Common myeloid progenitor, CD34-positive (primary cell): ENCODE data around the gene CYLD.
A peak's percentile ranks its signal among the peaks of the same experiment; 100 is the strongest.

Source experiments
- CTCF ChIA-PET: fragments of 350-600 bp; sonication (Branson Sonifier 250); formaldehyde crosslinking; loops from one replicate; lab custom pipeline; 2021; ENCODE audit warnings: antibody characterized with exemption; lab: Charles Lee
- POLR2A ChIA-PET: fragments of 350-600 bp; sonication (Branson Sonifier 250); formaldehyde crosslinking; loops from one replicate; lab custom pipeline; 2021; ENCODE audit warnings: antibody characterized with exemption; lab: Charles Lee
- DNase-seq, 3 donors: peaks; one replicate each; pipeline versions ENCODE4 v3.0.0 to v3.0.0-alpha.2; 2013
- H3K27ac ChIP-seq, 2 experiments: 1 replicate in 1 of 2; 2 replicates in 1 of 2; pipeline ENCODE4 v1.7.0; 2013; ENCODE audit warnings: inconsistent platforms in 2 of 2, low read length in 2 of 2, mild to moderate bottlenecking in 2 of 2, low read depth in 1 of 2, moderate library complexity in 1 of 2; ENCODE audit not compliant: severe bottlenecking in 2 of 2, insufficient read depth in 1 of 2, poor library complexity in 1 of 2
- H3K27me3 ChIP-seq, 5 experiments: replicated peaks in 2 of 5; 1 replicate in 3 of 5; 2 replicates in 2 of 5; pipeline versions ENCODE4 v1.6.1 to v1.7.0; 2013; ENCODE audit warnings: low read length in 4 of 5, mild to moderate bottlenecking in 2 of 5, moderate library complexity in 2 of 5, inconsistent platforms in 1 of 5; ENCODE audit not compliant: insufficient read depth in 5 of 5, control insufficient read depth in 4 of 5
- H3K36me3 ChIP-seq, 4 experiments: 1 replicate in 2 of 4; 2 replicates in 2 of 4; pipeline versions ENCODE4 v1.6.1 to v1.7.0; 2013; ENCODE audit warnings: low read length in 3 of 4, control low read depth in 1 of 4, mild to moderate bottlenecking in 1 of 4; ENCODE audit not compliant: control insufficient read depth in 4 of 4, insufficient read depth in 4 of 4
- H3K4me1 ChIP-seq, 4 experiments: 1 replicate in 3 of 4; 2 replicates in 1 of 4; pipeline versions ENCODE4 v1.6.1 to v1.7.1; 2013; ENCODE audit warnings: low read length in 3 of 4, mild to moderate bottlenecking in 3 of 4, control low read depth in 1 of 4, inconsistent platforms in 1 of 4, moderate library complexity in 1 of 4; ENCODE audit not compliant: control insufficient read depth in 4 of 4, insufficient read depth in 4 of 4; ENCODE audit errors: control extremely low read depth in 1 of 4
- H3K4me3 ChIP-seq, 7 experiments: 1 replicate in 4 of 7; 2 replicates in 3 of 7; pipeline versions ENCODE4 v1.5.1 to v1.7.0; 2013; ENCODE audit warnings: mild to moderate bottlenecking in 7 of 7, low read length in 6 of 7, moderate library complexity in 6 of 7, inconsistent platforms in 2 of 7, low read depth in 2 of 7, control low read depth in 1 of 7; ENCODE audit not compliant: insufficient read depth in 4 of 7, control insufficient read depth in 1 of 7; ENCODE audit errors: extremely low read depth in 1 of 7
- H3K9me3 ChIP-seq, 5 experiments: 1 replicate in 4 of 5; 2 replicates in 1 of 5; pipeline versions ENCODE4 v1.6.1 to v1.7.1; 2013; ENCODE audit warnings: low read length in 4 of 5, mild to moderate bottlenecking in 2 of 5, inconsistent platforms in 1 of 5, low read depth in 1 of 5, moderate library complexity in 1 of 5; ENCODE audit not compliant: control insufficient read depth in 4 of 5, insufficient read depth in 2 of 5; ENCODE audit errors: control extremely low read depth in 1 of 5
- WGBS: methylation state at CpG from one replicate; pipeline ENCODE4 v1.1.5; 2013; ENCODE audit not compliant: insufficient coverage; 5-methylcytosine and 5-hydroxymethylcytosine counted together

CYLD gene

GRCh38 chr16:50806099-50807062 is 64.5 kb downstream of the CYLD start:
- Histone ChIP-seq H3K27me3 (peaks cover 0 to 2% (median 0%) of the 10 kb centered on the region in 5 experiments), H3K4me1 (peaks cover 0 to 10% (median 7%) of the 10 kb centered on the region in 4 experiments), H3K9me3 (no peaks in the 10 kb centered on the region), H3K4me3 (peak overlapping the region; percentile 8 to 79 (median 45)), H3K27ac (no peak overlapping the region), H3K36me3 (peaks cover 0 to 2% (median 0%) of the 10 kb centered on the region in 4 experiments)
- POLR2A ChIA-PET: no interaction called here
- CTCF ChIA-PET: interaction anchor here (0.5 to 2.9 kb wide), 43 partner anchors 9 to 781 kb away, joined by 3 to 43 read pairs (median 5); partner anchors contain the start of genes CNEP1R1 and SNX20
- WGBS: 16% methylated on average over 22 of the region's 26 CpGs
- peak; percentile 91 to 96 (median 94) for DNase-seq

- Histone ChIP-seq H3K36me3 (no peaks in the 10 kb centered on the region), H3K4me1 (peaks cover 0 to 14% (median 7%) of the 10 kb centered on the region in 4 experiments), H3K9me3 (no peaks in the 10 kb centered on the region), H3K4me3 (no peak overlapping the region), H3K27ac (no peak overlapping the region), H3K27me3 (peaks cover 0 to 2% (median 0%) of the 10 kb centered on the region in 5 experiments)
- DNase-seq: no peak
- ChIA-PET CTCF (interaction anchor here (0.9 to 1.8 kb wide), 2 partner anchors 9 to 15 kb away, joined by 4 to 6 read pairs; no protein-coding TSS in a partner anchor), POLR2A (no interaction called here)
- 77% methylated on average over 9 of the region's 9 CpGs for WGBS
Observed at GRCh38 chr16:50808929-50809538, 67.1 kb downstream of the CYLD start.

- H3K36me3 ChIP-seq: no peaks in the 10 kb centered on the region
- H3K27me3 ChIP-seq: peaks cover 0 to 2% (median 0%) of the 10 kb centered on the region in 5 experiments
- H3K4me1 ChIP-seq: peaks cover 0 to 14% (median 7%) of the 10 kb centered on the region in 4 experiments
- no peaks in the 10 kb centered on the region for H3K9me3 ChIP-seq
- 100% methylated on average over 3 of the region's 6 CpGs for WGBS
- H3K4me3 ChIP-seq: no peak overlapping the region
- no peak for DNase-seq
- ChIA-PET POLR2A (no interaction called here), CTCF (interaction anchor here (0.5 to 1.8 kb wide), 5 partner anchors 9 to 133 kb away, joined by 3 to 6 read pairs (median 4); no protein-coding TSS in a partner anchor)
- H3K27ac ChIP-seq: no peak overlapping the region
Observed at GRCh38 chr16:50809561-50809960, 67.7 kb downstream of the CYLD start.

- no peak for DNase-seq
- H3K27me3 ChIP-seq: peaks cover 0 to 2% (median 0%) of the 10 kb centered on the region in 5 experiments
- H3K9me3 ChIP-seq: no peaks in the 10 kb centered on the region
- H3K4me3 ChIP-seq: no peak overlapping the region
- POLR2A ChIA-PET: no interaction called here
- CTCF ChIA-PET: interaction anchor here (0.5 to 1.8 kb wide), 7 partner anchors 12 to 134 kb away, joined by 3 to 6 read pairs (median 3); no protein-coding TSS in a partner anchor
- no peak overlapping the region for H3K27ac ChIP-seq
- 96% methylated on average over 7 of the region's 8 CpGs for WGBS
- H3K36me3 ChIP-seq: no peaks in the 10 kb centered on the region
- H3K4me1 ChIP-seq: peaks cover 0 to 14% (median 7%) of the 10 kb centered on the region in 4 experiments
Observed at GRCh38 chr16:50810241-50810965, 68.5 kb downstream of the CYLD start.

GRCh38 chr16:50812046-50812445 is 70.2 kb downstream of the CYLD start:
- Histone ChIP-seq H3K9me3 (no peaks in the 10 kb centered on the region), H3K27me3 (peaks cover 0 to 2% (median 0%) of the 10 kb centered on the region in 5 experiments), H3K36me3 (no peaks in the 10 kb centered on the region), H3K4me1 (peaks cover 0 to 5% (median 0%) of the 10 kb centered on the region in 4 experiments), H3K4me3 (no peak overlapping the region), H3K27ac (no peak overlapping the region)
- 71% methylated on average over 7 of the region's 7 CpGs for WGBS
- DNase-seq: no peak
- CTCF ChIA-PET: interaction anchor here (0.8 to 4.3 kb wide), 3 partner anchors 10 to 150 kb away, joined by 3 to 20 read pairs (median 3); no protein-coding TSS in a partner anchor
- POLR2A ChIA-PET: interaction anchor here (1.2 kb wide), 1 partner anchor 22 kb away, joined by 3 read pairs; no protein-coding TSS in a partner anchor

GRCh38 chr16:50812876-50813466 is 71.1 kb downstream of the CYLD start:
- H3K36me3 ChIP-seq: no peaks in the 10 kb centered on the region
- CTCF ChIA-PET: interaction anchor here (0.6 to 4.3 kb wide), 4 partner anchors 8 to 576 kb away, joined by 3 to 20 read pairs (median 3); no protein-coding TSS in a partner anchor
- WGBS: 84% methylated on average over 7 of the region's 9 CpGs

More at GRCh38 chr16:50812876-50813466, 71.1 kb downstream of the CYLD start:
- Histone ChIP-seq H3K27ac (no peak overlapping the region), H3K9me3 (no peaks in the 10 kb centered on the region), H3K4me1 (peaks cover 0 to 5% (median 0%) of the 10 kb centered on the region in 4 experiments), H3K4me3 (no peak overlapping the region), H3K27me3 (peaks cover 0 to 2% (median 0%) of the 10 kb centered on the region in 5 experiments)
- POLR2A ChIA-PET: interaction anchor here (0.6 to 0.7 kb wide), 2 partner anchors 14 to 577 kb away, joined by 3 to 4 read pairs; no protein-coding TSS in a partner anchor
- no peak for DNase-seq
